H1 (cell line): ENCODE data around the gene C5orf58. TPM values are rescaled to one million over a fixed set of nuclear protein-coding genes. Genes with fewer than 3 reads are reported as not detected.
A peak's percentile ranks its signal among the peaks of the same experiment; 100 is the strongest.

ENCODE experiments used
- CTCF ChIA-PET: fragments of 300-600 bp; sonication (Branson Sonifier 250); formaldehyde crosslinking; loops from one replicate; lab custom pipeline; 2021; ENCODE audit not compliant: partially characterized antibody; lab: Charles Lee
- POLR2A ChIA-PET: fragments of 300-600 bp; sonication (Branson Sonifier 250); formaldehyde crosslinking; loops from one replicate; lab custom pipeline; 2021; ENCODE audit warnings: inconsistent platforms; ENCODE audit not compliant: partially characterized antibody; lab: Charles Lee
- DNase-seq, 2 experiments: peaks; one replicate each; pipeline versions ENCODE4 v3.0.0 to v3.0.0-alpha.2; 2010 to 2022; ENCODE audit warnings: low spot score in 2 of 2, low read depth in 1 of 2, mixed read lengths in 1 of 2
- FAIRE-seq: peaks from 2 replicates; lab custom pipeline; 2011; peaks lifted over from hg19 to GRCh38; lab: Jason Lieb, UNC
- H2AFZ ChIP-seq: 2 replicates; pipeline ENCODE4 v1.8.1; 2012; ENCODE audit warnings: low read length, inconsistent platforms
- H2AK5ac ChIP-seq: 2 replicates; pipeline ENCODE4 v1.6.1; 2013; ENCODE audit warnings: low read depth, low read length
- H2BK120ac ChIP-seq: replicated peaks from 2 replicates; pipeline ENCODE3; 2013; ENCODE audit warnings: low read depth, low read length, inconsistent platforms
- H2BK12ac ChIP-seq: 2 replicates; pipeline ENCODE4 v1.6.1; 2013; ENCODE audit warnings: low read depth, low read length
- H2BK15ac ChIP-seq: 2 replicates; pipeline ENCODE4 v1.6.1; 2013; ENCODE audit warnings: low read length
- H2BK20ac ChIP-seq: 2 replicates; pipeline ENCODE4 v1.6.1; 2013; ENCODE audit warnings: low read length
- H2BK5ac ChIP-seq: 2 replicates; pipeline ENCODE4 v1.6.1; 2013; ENCODE audit warnings: low read depth, low read length
- H3K14ac ChIP-seq: 2 replicates; pipeline ENCODE4 v1.6.1; 2013; ENCODE audit warnings: inconsistent platforms; ENCODE audit not compliant: insufficient read length
- H3K18ac ChIP-seq: 2 replicates; pipeline ENCODE4 v1.6.1; 2013; ENCODE audit warnings: low read length; ENCODE audit errors: extremely low read depth
- H3K23ac ChIP-seq: 2 replicates; pipeline ENCODE4 v1.6.1; 2013; ENCODE audit warnings: inconsistent platforms; ENCODE audit not compliant: insufficient read length
- H3K23me2 ChIP-seq: 2 replicates; pipeline ENCODE4 v1.6.1; 2013; ENCODE audit warnings: low read depth, low read length
- H3K27ac ChIP-seq: 2 replicates; pipeline ENCODE4 v1.6.1; 2011; ENCODE audit warnings: low read depth, low read length, inconsistent platforms
- H3K27me3 ChIP-seq, 4 experiments: replicated peaks in 1 of 4; 1 replicate in 1 of 4; 2 replicates in 3 of 4; pipeline versions ENCODE4 v1.6.1 to v1.8.1; 2011 to 2013; ENCODE audit warnings: low read length in 3 of 4, mild to moderate bottlenecking in 3 of 4, inconsistent platforms in 2 of 4, mixed read lengths in 2 of 4, moderate library complexity in 1 of 4; ENCODE audit not compliant: control insufficient read depth in 3 of 4, insufficient read depth in 3 of 4; ENCODE audit errors: extremely low read depth in 1 of 4
- H3K36me3 ChIP-seq, 4 experiments: 2 replicates each; pipeline versions ENCODE4 v1.6.1 to v1.8.1; 2011 to 2013; ENCODE audit warnings: mild to moderate bottlenecking in 4 of 4, low read length in 3 of 4, moderate library complexity in 2 of 4, control low read depth in 1 of 4, inconsistent platforms in 1 of 4; ENCODE audit not compliant: insufficient read depth in 4 of 4, control insufficient read depth in 2 of 4
- H3K4ac ChIP-seq: replicated peaks from 2 replicates; pipeline ENCODE3; 2013; ENCODE audit warnings: low read length, low read depth, mixed read lengths, inconsistent platforms; ENCODE audit not compliant: insufficient read length
- H3K4me1 ChIP-seq, 4 experiments: replicated peaks in 1 of 4; 1 replicate in 1 of 4; 2 replicates in 3 of 4; pipeline versions ENCODE4 v1.6.1 to v1.8.1; 2011 to 2013; ENCODE audit warnings: low read length in 3 of 4, inconsistent platforms in 2 of 4, mixed read lengths in 1 of 4; ENCODE audit not compliant: insufficient read depth in 4 of 4, control insufficient read depth in 3 of 4
- H3K4me2 ChIP-seq, 2 experiments: 2 replicates each; pipeline versions ENCODE4 v1.6.1 to v1.8.1; 2011 to 2013; ENCODE audit warnings: low read depth in 2 of 2, low read length in 2 of 2, control low read depth in 1 of 2, inconsistent platforms in 1 of 2, mild to moderate bottlenecking in 1 of 2; ENCODE audit not compliant: insufficient read depth in 1 of 2
- H3K4me3 ChIP-seq, 4 experiments: fragments of 200-600, 300-600 bp in 1 of 4; sonication (generic), shearing (Covaris generic), sonication (Bioruptor Twin) in 1 of 4; 2 replicates each; pipeline versions ENCODE4 v1.5.1 to v1.8.1; 2011 to 2016; ENCODE audit warnings: low read length in 4 of 4, low read depth in 3 of 4, control low read depth in 2 of 4, inconsistent platforms in 2 of 4, mild to moderate bottlenecking in 2 of 4, mixed read lengths in 1 of 4, moderate library complexity in 1 of 4; ENCODE audit not compliant: insufficient read depth in 2 of 4; ENCODE audit errors: extremely low read depth in 1 of 4
- H3K56ac ChIP-seq: replicated peaks from 2 replicates; pipeline ENCODE3; 2013; ENCODE audit warnings: low read depth, mild to moderate bottlenecking, mixed read lengths, low read length, inconsistent platforms; ENCODE audit not compliant: insufficient read length
- H3K79me1 ChIP-seq: 2 replicates; pipeline ENCODE4 v1.6.1; 2013; ENCODE audit warnings: low read depth, low read length, control low read depth
- H3K79me2 ChIP-seq, 2 experiments: 2 replicates each; pipeline versions ENCODE4 v1.6.1 to v1.8.1; 2012 to 2013; ENCODE audit warnings: low read length in 2 of 2, mild to moderate bottlenecking in 2 of 2, inconsistent platforms in 1 of 2; ENCODE audit not compliant: insufficient read depth in 2 of 2, control insufficient read depth in 1 of 2
- H3K9ac ChIP-seq, 4 experiments: replicated peaks in 1 of 4; 1 replicate in 1 of 4; 2 replicates in 3 of 4; pipeline versions ENCODE4 v1.6.1 to v1.8.1; 2011 to 2013; ENCODE audit warnings: low read depth in 3 of 4, low read length in 3 of 4, control low read depth in 2 of 4, mild to moderate bottlenecking in 2 of 4, moderate library complexity in 2 of 4, inconsistent platforms in 1 of 4; ENCODE audit errors: extremely low read depth in 1 of 4
- H3K9me3 ChIP-seq, 2 experiments: 2 replicates each; pipeline versions ENCODE4 v1.6.1 to v1.8.1; 2012 to 2013; ENCODE audit warnings: mild to moderate bottlenecking in 2 of 2, moderate library complexity in 2 of 2, control low read depth in 1 of 2, inconsistent platforms in 1 of 2, low read depth in 1 of 2, low read length in 1 of 2, mixed read lengths in 1 of 2; ENCODE audit not compliant: insufficient read depth in 2 of 2
- H4K20me1 ChIP-seq, 2 experiments: replicated peaks in 1 of 2; 2 replicates each; pipeline versions ENCODE3 to v1.8.1; 2011 to 2013; ENCODE audit warnings: inconsistent platforms in 2 of 2, low read length in 2 of 2, mild to moderate bottlenecking in 1 of 2; ENCODE audit not compliant: insufficient read depth in 2 of 2, control insufficient read depth in 1 of 2
- H4K5ac ChIP-seq: 2 replicates; pipeline ENCODE4 v1.6.1; 2013; ENCODE audit warnings: low read length, low read depth, mixed read lengths, inconsistent platforms; ENCODE audit not compliant: insufficient read length
- H4K8ac ChIP-seq: 2 replicates; pipeline ENCODE4 v1.8.0; 2013; ENCODE audit warnings: mild to moderate bottlenecking, moderate library complexity, low read length, inconsistent platforms; ENCODE audit not compliant: insufficient read depth; ENCODE audit errors: extremely low read depth
- H4K91ac ChIP-seq: replicated peaks from 2 replicates; pipeline ENCODE3; 2013; ENCODE audit warnings: low read length, mixed read lengths, inconsistent platforms; ENCODE audit not compliant: insufficient read length
- CHD2 ChIP-seq: IDR thresholded peaks from 2 replicates; pipeline ENCODE4 v1.6.1; 2012; ENCODE audit warnings: low read length, improper control_type of control experiment
- EGR1 ChIP-seq: IDR thresholded peaks from 2 replicates; pipeline ENCODE4 v1.6.1; 2011; ENCODE audit warnings: low read depth, low read length, borderline replicate concordance
- NRF1 ChIP-seq: IDR thresholded peaks from 2 replicates; pipeline ENCODE4 v1.6.1; 2011; ENCODE audit warnings: mild to moderate bottlenecking, low read depth, low read length, improper control_type of control experiment
- RNF2 ChIP-seq: fragments of 200-900, 300-1000 bp; sonication (generic); IDR thresholded peaks from 2 replicates; pipeline ENCODE4 v1.7.1; 2016; ENCODE audit warnings: borderline replicate concordance, low read depth, mild to moderate bottlenecking, antibody characterized with exemption, low read length; ENCODE audit not compliant: poor library complexity, severe bottlenecking; ENCODE audit errors: missing control alignments
- SP1 ChIP-seq: IDR thresholded peaks from 2 replicates; pipeline ENCODE4 v1.6.1; 2011; ENCODE audit warnings: low read depth, low read length
- SP2 ChIP-seq: IDR thresholded peaks from 2 replicates; pipeline ENCODE4 v1.6.1; 2012; ENCODE audit warnings: mild to moderate bottlenecking, low read length, inconsistent platforms
- WGBS, 2 experiments: shearing (Covaris generic) in 1 of 2; methylation state at CpG; one replicate each; pipeline versions ENCODE4 v1.1.6 to v1.1.7; 2013 to 2015; ENCODE audit warnings: low lambda C conversion rate in 2 of 2, mixed read lengths in 2 of 2, inconsistent platforms in 1 of 2, low coverage in 1 of 2, missing lambda C conversion rate in 1 of 2; ENCODE audit not compliant: insufficient replicate concordance in 2 of 2, insufficient coverage in 1 of 2, insufficient read length in 1 of 2; ENCODE audit errors: extremely low coverage in 1 of 2, missing lambda C conversion rate in 1 of 2; 5-methylcytosine and 5-hydroxymethylcytosine counted together
- polyA plus RNA-seq, 7 experiments: library from polyadenylated mRNA; depleted of rRNA in 3 of 7; stranded (reverse) in 5 of 7; unstranded in 2 of 7; fragments of >200 nt in 5 of 7; fragments of 200-250 nt in 2 of 7; gene quantifications; 1 replicate in 5 of 7; 2 replicates in 1 of 7; 4 replicates in 1 of 7; pipeline versions ENCODE4 v1.2.1 to v1.2.3, GENCODE V29; 2011 to 2013; ENCODE audit warnings: missing spikeins in 2 of 7, mixed read lengths in 2 of 7
- total RNA-seq: library from RNA; stranded (reverse); fragmentation: NEBNext Ultra II Directional; extraction: Animal tissue kit (Norgen Biotek cat#: 25700); gene quantifications from 2 replicates; pipeline ENCODE4 v1.2.1, GENCODE V29; 2021

The C5orf58 gene
- total and polyA plus RNA-seq, 2 of the 8 experiments (the other 6 are each of a cell fraction or from before 2014, with no cell fraction given), result 0.24 to 1.6 TPM

DNA sequence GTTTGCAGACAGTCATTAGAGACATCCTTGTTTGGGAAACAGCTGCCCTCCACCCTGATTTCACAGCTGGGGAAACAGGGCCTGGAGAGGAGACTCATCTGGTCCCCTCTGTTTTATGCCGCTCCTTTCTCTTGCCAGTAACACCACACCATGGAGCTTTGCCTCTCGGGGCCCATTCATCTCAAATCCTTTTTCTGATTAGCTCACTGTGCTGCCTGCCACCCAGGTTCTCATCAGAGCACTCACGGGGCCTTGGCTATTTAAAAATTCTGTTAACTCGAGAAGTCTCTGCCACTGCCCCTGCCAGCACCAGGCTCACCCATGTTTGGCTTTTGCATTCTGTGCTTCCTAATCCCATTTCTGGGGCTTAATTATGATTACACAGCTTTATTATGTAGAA, 36.8 kb upstream of the C5orf58 start:
- Histone ChIP-seq H3K27ac (no peak overlapping the region), H3K79me2 (no peaks in the 10 kb centered on the region), H4K91ac (no peak overlapping the region), H2BK12ac (no peak overlapping the region), H2BK20ac (no peak overlapping the region), H3K4me1 (no peaks in the 10 kb centered on the region; a peak in 2 of 7 replicates), H3K9me3 (no peaks in the 10 kb centered on the region), H2AFZ (0 out of 2 replicates have a peak overlapping the region, but pooled peaks have one; percentile 7), H3K79me1 (no peaks in the 10 kb centered on the region), H3K18ac (no peak overlapping the region), H3K23ac (no peak overlapping the region), H3K27me3 (no peaks in the 10 kb centered on the region), H3K9ac (no peak overlapping the region), H4K5ac (no peak overlapping the region), H2BK5ac (no peak overlapping the region), H3K23me2 (no peaks in the 10 kb centered on the region), H4K20me1 (no peaks in the 10 kb centered on the region), H3K36me3 (no peaks in the 10 kb centered on the region), H4K8ac (no peak overlapping the region), H3K14ac (no peak overlapping the region), H3K56ac (no peak overlapping the region), H3K4me3 (no peak overlapping the region), H3K4me2 (no peak overlapping the region), H2BK120ac (no peak overlapping the region), H2AK5ac (no peak overlapping the region), H3K4ac (no peak overlapping the region), H2BK15ac (no peak overlapping the region)
- CTCF ChIA-PET, result interaction anchor here (0.9 to 7.7 kb wide), 11 partner anchors 12 to 293 kb away, joined by 3 to 75 read pairs (median 5); no protein-coding TSS in a partner anchor
- TF ChIP-seq CHD2 (no peak), NRF1 (no peak), SP1 (no peak), SP2 (no peak), RNF2 (no peak), EGR1 (no peak)
- FAIRE-seq, result no peak
- POLR2A ChIA-PET, result interaction anchor here (1.2 kb wide), 1 partner anchor 12 kb away, joined by 4 read pairs; no protein-coding TSS in a partner anchor
- WGBS, 2 experiments, result 89% methylated on average over 4 of the region's 4 CpGs; no CpG with 5 or more reads in 1 of the 2 experiments
- no peak for DNase-seq
